EH (cell line): ENCODE data around the gene NFU1.

Experiments
- DNase-seq: peaks from one replicate; pipeline ENCODE4 v3.0.0-alpha.2; 2015; ENCODE audit warnings: low read depth

The NFU1 gene

DNA sequence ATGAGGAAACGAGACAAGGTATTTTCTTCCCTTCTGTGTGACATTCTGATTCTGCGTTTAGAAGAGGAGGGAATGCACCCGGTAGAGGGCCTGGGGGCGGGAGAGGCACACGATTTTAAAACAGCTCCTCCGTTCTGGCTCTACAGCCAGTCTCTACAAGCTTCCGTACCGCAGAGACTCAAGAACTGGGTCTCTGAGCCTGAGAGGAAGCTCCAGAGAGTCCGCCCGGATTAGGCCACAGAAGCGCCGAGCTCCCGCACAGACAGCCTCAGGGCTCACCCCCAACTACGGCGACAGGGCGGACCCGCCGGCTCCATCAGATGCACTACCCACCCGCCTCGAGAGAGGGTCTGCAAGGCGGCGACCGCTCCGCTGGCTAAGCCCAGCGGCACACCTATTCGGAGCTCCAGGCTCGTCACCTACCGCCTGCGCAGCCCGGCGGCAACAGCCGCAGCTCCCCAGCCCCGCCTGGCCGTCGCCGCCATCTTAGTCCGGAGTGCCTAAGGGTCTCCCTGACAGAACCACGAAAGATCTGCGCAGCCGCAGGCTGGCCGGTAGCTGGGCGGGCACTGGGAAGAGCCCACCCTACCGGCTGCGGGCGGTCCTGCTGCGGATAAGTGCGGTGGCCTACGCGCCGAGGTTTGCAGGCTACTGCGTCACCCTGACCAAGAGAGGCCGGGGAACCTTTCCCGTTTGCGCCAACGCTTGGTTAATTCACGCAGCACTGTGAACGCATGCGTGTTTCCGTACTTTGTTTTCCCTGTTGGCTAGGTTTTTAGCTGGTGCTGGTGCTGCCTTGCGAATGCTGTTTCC is at the start of gene NFU1:
Gene NFU1 (minus strand): TSS at position 498 of the 813 bp plus-strand sequence. CDS start 13 bp downstream, at position 485.
- DNase-seq = peak; percentile 96

DNA sequence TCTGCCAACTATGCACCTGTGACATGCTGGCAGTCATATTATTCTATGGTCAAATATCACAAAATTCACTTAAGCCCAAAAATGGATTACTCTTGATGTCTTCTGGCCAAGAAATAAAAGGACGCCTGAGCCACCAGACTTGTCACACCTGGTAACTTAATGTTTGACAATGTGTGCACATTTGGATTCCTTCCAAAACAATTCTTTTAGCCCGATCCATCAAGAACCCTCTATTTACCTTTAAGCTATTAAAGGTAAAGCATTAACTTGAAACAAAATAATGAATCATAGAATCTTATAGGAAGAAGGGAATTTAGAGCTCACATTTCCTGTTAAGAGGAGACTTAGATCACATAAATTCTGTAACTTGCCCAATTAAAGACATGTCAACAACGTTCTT is 46.5 kb upstream of the NFU1 start:
- DNase-seq = no peak

DNA sequence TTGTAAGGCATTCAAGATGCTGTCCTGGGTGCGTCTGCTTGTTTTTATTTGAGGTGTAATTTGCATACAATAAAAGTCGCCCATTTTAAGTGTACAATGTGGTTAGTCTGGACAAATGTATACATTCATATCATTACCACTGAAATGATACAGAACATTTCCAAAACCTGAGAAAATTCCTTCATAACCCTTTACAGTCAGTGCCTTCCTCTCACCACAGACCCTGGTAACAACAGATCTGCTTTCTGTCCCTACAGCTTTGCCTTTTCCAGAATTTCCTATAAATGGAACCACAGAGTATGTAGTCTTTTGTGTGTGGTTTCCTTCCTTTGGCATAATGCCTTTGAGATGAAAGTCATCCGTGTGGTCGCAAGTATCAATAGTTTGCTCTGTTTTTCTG is 45.8 kb upstream of the NFU1 start:
- DNase-seq = no peak

DNA sequence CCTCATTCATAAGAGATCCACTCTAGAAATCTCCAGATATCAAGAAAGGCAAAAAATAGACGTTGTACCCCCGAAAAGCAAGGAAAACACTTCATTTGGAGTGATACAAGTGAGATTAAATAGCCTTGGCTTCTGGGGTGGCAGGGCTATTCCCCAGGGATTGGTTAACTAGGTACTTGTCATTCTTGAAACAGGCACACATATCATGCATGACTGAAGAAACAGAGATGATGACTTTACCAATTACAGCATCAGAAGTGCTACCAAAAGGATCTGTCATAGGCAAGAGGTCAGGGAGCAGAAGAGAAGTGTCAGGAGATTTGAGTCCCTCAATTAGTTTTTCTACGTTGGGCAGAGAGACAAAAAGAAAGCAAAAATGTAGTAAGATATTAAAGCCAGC is 45.2 kb upstream of the NFU1 start:
- no peak for DNase-seq

DNA sequence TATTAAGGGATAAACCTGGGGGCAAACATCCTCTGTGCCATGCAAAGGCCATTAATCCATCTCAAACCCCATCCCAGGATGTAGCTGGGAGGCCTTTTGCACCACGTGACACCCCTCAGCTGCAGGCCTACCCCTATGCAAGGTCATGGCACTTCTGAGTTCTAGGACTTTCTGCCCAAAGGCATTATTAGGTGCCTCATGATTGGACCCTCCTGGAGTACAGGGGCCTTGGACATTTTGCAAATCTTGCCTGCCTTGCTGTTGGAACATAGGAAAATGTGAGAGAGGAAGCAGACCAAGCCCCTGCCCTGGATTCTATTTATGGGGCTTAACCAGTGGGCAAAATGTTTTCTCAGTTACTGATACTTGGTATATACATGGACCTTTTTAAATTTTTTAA is 44.2 kb upstream of the NFU1 start:
- DNase-seq = no peak

DNA sequence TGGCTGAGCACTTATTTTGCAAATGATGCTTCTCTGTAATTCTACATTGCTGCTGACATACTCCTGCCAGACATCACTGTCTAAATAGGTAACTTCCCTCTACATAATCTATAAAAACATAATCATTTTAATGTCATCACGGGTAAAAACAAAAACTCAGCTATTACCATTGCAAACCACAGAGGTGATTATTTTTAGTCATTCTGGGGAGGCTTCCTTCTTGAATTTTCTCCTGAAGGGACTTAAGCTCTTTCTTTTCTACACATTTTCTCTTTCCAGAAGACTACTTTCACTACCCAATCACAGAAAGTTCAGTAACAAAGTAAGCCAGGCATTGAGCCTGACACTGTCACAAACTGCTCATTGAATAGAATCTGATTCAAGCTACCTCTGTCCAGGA is 40.4 kb upstream of the NFU1 start:
- DNase-seq = no peak

DNA sequence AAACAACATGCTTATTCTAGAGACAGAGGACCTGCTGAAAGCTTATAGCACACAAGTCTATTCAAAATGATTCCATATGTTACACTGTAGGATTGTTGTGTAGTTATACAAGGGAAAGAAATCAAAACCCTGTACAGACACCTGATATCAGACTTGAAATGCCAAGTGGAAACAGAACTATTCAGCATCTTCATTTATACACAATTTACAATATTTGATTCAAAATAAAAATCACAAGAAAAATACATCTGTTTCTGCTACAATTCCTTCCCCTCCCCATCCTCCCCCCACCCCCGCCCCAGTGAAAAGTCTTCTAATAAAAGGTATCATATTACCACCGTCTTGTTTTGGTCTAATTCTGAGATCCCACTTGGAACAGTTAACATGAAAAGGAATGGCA is 37.5 kb upstream of the NFU1 start:
- no peak for DNase-seq

DNA sequence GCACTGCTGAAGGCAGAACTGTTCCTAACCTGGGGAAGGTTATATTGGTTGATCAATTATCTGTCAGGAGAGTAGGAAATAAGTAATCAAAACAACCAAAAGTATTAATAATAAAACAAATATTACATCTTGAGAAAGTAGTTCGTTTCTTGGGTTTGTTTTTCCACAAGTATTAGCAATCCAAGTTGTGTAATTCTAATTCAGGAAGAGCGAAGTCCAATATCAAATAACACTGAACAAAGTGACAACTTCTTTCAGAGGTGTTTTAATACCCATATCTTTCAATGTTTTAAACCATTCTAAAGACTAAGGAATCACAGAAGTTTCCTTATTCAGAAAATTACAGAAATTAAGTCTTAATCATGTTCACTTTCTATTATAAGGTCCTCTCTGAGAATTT is 34.6 kb upstream of the NFU1 start:
- DNase-seq = no peak

DNA sequence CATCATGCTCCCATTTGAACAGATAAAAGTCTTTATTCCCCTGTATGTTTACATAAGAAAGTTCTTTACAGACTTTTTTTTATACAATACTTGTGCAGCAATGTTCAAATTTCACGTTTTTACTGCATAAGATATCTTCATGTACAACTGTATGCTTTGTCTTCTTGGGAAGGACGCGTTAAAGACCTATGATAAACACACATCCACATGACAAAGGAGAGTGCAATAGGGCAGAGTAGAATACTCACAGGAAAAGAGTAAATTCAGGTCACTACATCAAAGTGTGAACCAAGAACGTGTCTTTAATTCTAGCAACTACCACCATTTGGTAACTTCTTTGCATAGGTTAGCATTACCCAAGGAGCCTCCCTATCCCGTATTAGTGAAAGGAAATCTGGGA is 33.7 kb upstream of the NFU1 start:
- no peak for DNase-seq

DNA sequence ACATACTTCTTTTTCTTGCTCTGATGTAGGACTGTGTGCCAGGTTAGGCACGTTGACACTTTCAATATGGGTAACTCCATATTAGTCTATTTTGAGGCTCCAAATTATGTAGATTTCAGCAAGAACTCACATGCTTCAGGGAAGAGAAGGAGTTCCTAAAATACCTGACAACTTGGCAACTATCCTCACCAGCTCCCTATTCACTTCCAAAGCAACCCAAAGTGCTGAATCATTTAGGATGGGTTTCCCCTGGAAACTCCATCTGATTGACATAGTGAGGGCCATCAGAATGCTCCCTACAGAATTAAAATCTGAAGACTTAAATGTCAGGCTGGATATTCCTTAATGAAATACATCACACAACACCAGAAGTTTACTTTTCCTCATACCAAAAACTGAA is 32.5 kb upstream of the NFU1 start:
- DNase-seq = peak; percentile 34

DNA sequence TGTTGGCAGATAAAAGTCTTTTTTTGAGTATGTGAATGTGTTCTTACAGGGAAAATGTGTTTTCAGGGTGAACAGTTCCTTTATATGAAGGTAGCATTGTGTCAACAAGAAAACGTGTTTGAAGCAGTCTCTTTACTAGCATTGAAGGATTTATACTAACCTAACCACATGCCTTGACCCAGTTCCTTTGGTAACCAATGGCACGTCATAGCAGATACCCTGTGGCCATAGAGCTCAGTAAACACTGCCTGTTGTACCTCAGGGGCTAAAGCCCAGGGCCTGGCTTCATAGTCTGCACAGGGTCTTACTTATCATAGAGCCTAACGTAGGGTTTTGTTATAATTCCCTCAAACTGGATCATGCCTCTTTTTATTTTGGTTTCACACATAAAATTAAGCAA is 32.1 kb upstream of the NFU1 start:
- DNase-seq = no peak

DNA sequence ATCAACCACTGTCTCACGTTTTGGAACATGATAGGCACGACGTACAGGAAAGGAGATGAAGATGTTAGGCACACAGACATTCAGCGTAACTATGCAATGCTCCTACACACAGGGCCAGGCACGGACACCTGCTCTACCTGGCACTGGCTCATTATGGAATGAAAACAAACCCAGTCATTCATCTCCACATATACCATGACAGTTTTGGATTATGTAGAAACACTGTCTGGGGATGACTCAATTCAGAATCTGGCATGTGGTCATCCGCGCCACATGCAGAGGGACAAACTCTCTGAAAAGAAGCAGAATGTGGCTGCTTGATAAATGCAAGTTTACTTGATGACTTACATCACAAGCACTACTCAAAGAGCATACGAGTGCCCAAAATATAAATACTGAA is 29.5 kb upstream of the NFU1 start:
- DNase-seq = peak; percentile 10

DNA sequence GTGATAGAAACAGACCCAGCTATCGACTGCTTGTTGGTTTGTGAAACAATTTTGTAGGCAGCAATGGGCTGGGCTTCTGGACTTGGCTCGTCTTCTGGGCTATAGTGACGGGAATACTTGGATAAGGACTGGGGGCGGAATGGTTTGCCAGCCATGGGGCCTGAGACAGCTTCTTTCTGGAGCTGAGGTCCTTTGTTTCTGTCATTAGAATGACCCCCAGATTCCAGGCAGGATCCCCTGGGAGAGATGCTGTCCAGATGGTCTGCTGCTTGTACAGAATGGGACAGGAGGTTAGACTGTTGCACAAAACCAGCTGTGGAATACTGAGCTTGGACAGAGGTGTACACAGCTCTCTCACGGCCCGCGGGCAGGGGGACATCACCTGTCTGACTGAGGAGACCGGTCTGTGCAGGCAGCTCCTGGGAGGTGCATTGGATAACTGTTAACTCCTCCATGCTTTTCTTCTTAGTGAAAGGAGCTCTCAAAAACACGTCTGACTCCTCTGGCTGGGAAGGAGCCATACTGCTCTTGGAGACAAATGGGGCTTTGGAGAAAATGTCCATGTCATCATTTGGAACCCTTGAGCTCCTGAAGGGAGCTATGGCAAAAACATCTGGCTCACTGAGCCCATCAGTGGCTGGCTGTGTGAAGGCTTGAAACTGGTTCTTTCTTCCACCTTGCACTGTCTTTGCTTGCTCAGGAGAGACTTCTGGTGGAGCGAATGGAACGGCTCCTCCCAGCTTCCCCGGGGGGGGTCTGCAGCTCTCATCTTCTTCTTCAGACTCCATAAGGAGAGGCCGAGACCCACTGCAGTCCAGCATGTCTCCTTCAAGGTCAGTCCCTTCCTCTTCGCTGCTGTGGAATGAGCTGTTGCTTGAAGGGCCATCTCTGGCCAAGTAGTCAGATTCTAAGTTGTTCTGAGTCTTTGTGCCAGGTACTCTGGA is 28.6 kb upstream of the NFU1 start:
- DNase-seq = no peak

DNA sequence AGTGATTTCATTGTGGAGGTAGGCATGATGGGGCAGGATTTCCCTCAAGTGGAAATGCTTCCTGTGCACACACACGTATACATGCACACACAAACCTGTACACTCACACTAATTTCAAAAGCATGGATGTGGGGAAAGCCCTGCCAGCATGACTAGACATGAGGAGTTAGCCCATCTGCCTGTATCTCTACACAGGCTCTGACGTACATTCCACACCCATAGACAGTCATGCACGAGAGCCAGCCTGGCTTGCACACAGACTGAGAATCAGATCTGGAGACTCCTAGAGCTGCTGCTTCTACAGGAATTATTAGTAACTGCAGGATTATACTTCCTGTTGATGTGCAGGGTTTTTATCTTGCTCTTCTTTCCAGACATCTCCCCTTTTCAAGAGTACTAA is 27.3 kb upstream of the NFU1 start:
- peak; percentile 13 for DNase-seq

DNA sequence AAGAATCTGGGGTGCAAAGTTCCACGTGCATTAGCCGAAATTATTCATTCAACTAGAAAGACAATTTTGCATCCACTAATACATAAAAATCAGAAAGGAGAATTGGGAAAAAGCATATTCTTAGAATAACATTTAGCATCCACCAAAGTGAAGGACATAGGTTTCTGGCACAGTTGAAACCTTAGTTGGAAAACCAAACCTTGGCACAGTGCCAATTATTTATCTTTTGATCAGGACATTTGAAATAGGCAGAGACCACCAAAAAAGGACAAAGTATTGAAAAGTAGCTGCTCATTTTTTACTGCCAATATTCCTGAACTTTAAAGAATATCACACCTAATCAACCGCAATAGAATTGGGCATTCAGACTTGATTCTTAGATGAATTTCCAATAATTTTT is 25.5 kb upstream of the NFU1 start:
- DNase-seq = no peak

DNA sequence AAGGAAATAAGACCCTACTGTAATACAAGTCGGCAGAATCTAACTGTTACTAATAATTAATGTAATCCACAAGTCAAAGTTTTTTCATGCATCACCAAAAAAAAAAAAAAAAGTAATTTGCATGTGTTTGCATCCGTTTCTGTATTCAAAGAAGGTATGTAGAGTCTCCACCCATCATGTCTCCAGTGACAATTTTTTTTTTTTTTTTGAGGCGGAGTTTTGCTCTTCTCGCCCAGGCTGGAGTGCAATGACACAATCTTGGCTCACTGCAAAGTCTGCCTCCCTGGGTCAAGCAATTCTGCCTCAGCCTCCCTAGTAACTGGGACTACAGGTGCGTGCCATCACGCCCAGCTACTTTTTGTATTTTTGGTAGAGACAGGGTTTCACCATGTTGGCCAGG is 24.2 kb upstream of the NFU1 start:
- no peak for DNase-seq

DNA sequence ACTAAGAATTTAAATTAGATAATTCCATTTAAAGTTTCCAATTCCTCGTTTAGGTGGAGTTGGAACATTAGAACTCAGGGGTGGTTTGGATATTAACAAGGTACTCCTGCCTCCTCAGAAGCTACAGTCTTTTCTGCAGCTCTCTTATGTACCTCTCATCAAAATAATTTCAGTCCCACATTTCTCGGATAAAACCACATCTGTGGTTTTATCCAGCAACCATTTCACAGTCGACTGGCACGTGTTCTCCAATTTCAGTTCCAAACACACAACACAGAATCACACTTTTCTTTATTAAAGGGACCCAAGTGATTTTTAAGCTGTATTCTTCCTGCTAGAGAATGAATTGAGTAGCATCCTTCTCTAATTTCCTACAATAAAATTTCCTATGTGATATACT is 22.7 kb upstream of the NFU1 start:
- DNase-seq = no peak

DNA sequence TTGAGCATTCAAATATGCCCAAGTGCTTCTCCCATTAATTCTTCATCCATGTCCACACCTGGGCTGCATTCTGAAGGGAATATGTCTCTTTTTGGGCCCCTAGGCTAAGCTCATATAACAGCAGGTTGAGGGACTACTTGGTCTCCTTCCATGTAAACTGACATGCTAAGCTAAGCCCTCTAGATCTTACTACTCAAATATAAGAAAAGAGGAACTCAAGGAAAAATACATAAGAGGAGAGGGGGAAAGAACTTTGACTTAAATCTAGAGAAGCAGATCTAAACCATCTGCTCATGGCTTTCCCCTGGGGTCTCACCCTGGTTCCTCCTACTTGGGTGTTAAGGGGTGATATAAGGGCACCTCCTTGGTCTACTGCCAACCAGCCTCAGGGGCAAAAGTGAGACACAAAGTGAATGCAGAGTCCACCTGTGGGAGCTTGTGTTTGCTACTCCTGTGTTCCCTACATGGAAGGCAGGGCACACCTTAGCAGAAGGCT is 19.8 kb upstream of the NFU1 start:
- no peak for DNase-seq

DNA sequence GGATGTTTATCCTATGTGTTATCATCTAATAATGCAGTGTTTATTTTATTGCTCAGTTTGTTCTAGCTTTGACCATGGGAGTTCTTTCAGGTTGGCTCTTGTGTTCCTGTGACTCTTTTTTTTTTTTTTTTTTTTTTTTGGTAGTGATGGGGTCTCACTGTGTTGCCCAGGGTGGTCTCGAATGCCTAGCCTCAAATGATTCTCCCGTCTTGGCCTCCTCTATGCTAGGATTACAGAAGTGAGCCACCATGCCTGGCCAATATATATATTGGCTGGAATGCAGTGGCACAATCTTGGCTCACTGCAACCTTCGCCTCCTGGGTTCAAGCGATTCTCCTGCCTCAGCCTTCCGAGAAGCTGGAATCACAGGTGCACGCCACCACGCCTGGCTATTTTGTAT is 18.9 kb upstream of the NFU1 start:
- peak; percentile 14 for DNase-seq

DNA sequence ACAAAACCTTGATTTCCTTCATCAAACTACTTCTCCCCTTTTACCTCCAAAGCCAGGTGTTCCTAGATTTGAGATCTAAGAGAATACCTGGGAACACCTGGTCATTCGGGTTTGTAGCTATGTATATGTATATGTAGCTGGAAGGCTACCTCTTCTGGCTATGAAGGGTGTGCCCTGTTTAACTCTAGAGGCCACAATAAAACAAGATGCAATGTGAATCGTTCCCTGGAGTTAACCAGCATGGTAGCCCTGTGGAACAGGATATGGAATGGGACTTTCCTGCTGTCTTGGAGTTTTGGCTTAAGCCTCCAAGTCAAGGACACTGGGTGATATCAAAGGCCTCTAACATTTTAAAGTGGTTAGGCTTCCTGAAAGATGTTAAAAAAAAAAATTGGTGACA is 17.7 kb upstream of the NFU1 start:
- DNase-seq = no peak

DNA sequence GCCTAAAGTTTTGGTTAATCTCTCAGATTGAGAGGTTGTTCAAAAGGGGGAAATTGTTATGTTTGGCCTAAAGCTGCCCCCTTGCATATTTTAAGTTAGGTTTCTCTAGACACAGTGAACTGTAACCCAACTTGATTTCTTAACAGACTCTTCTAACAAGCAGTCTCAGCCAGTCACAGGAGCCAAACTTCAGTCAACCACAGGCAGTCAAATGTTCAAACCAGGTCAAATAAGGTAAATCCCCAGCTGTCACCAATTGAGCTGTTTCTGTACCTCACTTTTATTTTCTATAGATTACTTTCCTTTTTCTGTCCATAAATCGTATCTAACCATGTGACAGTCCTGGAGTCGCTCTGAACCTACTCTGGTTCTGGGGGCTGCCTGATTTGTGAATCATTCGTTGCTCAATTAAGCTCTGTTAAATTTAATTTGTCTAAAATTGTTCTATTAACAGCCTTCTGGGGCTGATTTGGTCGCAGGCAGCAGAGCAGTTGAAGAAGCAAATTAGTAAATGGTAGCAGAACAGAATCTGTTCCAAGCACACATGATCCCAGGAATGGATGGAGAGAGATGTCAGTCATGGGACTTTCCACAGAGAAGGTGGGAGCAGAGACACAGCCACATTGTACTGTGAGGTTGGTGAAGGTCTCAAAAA is 16.4 kb upstream of the NFU1 start:
- DNase-seq = no peak

DNA sequence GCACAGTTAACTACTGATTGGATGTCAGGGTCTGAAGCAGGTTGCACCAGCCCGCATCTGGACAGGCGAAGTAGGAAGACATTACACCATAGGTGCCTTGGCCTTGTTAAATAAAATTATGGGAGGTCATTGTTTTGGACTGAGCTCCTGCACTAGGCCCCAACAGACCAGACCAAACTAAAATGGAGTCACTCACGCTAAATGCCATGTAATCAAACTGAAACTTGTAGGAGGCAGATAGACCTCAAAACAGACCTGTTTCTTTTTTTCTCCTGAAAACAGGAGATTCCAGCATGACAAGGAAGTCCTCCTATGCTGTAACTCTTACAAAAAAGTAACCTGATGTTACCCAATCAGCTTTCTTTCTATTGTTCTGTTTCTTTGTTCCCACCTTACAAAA is 15.5 kb upstream of the NFU1 start:
- no peak for DNase-seq
